Sigmoid colon (tissue), 7 donors: ENCODE data around the gene PLPP4. TPM values are rescaled to one million over a fixed set of nuclear protein-coding genes. Genes with fewer than 3 reads are reported as not detected.

Source experiments
- DNase-seq: peaks from one replicate; pipeline ENCODE4 v3.0.0-alpha.2; 2019
- H3K27ac ChIP-seq, 4 donors: fragments of 200-600 bp; sonication (generic); one replicate each; pipeline ENCODE4 v1.5.1; 2016 to 2019; ENCODE audit warnings: mild to moderate bottlenecking in 1 of 4
- H3K27me3 ChIP-seq, 3 donors: fragments of 200-600 bp; sonication (generic); one replicate each; pipeline ENCODE4 v1.5.1; 2019; ENCODE audit warnings: mild to moderate bottlenecking in 1 of 3
- H3K36me3 ChIP-seq, 4 donors: fragments of 200-600 bp; sonication (generic); one replicate each; pipeline ENCODE4 v1.5.1; 2016 to 2019
- H3K4me1 ChIP-seq, 4 donors: fragments of 200-600 bp; sonication (generic); one replicate each; pipeline ENCODE4 v1.5.1; 2017 to 2019
- H3K4me3 ChIP-seq, 4 donors: fragments of 200-600 bp; sonication (generic); one replicate each; pipeline ENCODE4 v1.5.1; 2017 to 2019; ENCODE audit warnings: mild to moderate bottlenecking in 2 of 4, moderate library complexity in 1 of 4
- H3K9me3 ChIP-seq, 4 donors: fragments of 200-600 bp in 3 of 4; sonication (generic) in 3 of 4; one replicate each; pipeline versions ENCODE4 v1.5.1 to v1.6.1; 2013 to 2019
- CTCF ChIP-seq, 4 experiments: fragments of 450-650 bp in 3 of 4; fragments of 200-600 bp in 1 of 4; IDR thresholded peaks; one replicate each; pipeline ENCODE4 v1.5.1; 2016 to 2019; ENCODE audit warnings: antibody characterized with exemption in 4 of 4, mild to moderate bottlenecking in 3 of 4, moderate library complexity in 2 of 4
- EP300 ChIP-seq, 4 donors: sonication (generic); formaldehyde crosslinking; IDR thresholded peaks; one replicate each; pipeline ENCODE4 v1.6.1; 2017; ENCODE audit warnings: antibody characterized with exemption in 4 of 4
- POLR2A ChIP-seq, 2 donors: fragments of 450-650 bp; IDR thresholded peaks; one replicate each; pipeline ENCODE4 v1.6.1; 2016; ENCODE audit warnings: antibody characterized with exemption in 2 of 2, mild to moderate bottlenecking in 2 of 2, moderate library complexity in 2 of 2
- POLR2AphosphoS5 ChIP-seq, 4 donors: sonication (generic); formaldehyde crosslinking; IDR thresholded peaks; one replicate each; pipeline ENCODE4 v1.6.1; 2017; ENCODE audit warnings: antibody characterized with exemption in 4 of 4
- WGBS, 2 donors: extraction: QIAGEN DNeasy Blood & Tissue Kit; methylation state at CpG; one replicate each; pipeline ENCODE4 v1.1.7; 2013; 5-methylcytosine and 5-hydroxymethylcytosine counted together
- intact Hi-C: fragments of 100-400 bp; cut with DNase I; formaldehyde crosslinking; loops from one replicate; pipeline ENCODE4 v1.15.1; 2023
- polyA plus RNA-seq, 3 donors: library from polyadenylated mRNA; stranded (reverse); fragments of 200-250 nt; gene quantifications; one replicate each; pipeline ENCODE4 v1.2.3, GENCODE V29; 2013
- total RNA-seq, 4 donors: library from RNA; depleted of rRNA; stranded (reverse); fragments of >200 nt; gene quantifications; one replicate each; pipeline ENCODE4 v1.1.0, GENCODE V29; 2016
- donor health status: healthy with polysubstance abuse.
- donor health status: Bipolar disorder and iron deficiency.
- donor health status: healthy.

The PLPP4 gene
- total and polyA plus RNA-seq, 7 donors, result 0.96 to 3.2 (median 2.6) TPM; not detected in 2

- intact Hi-C loops, result no loop called here
- WGBS, 2 donors, result 62 to 75% methylated on average over 2 of the region's 2 CpGs
- Histone ChIP-seq H3K36me3 (no peaks in the 10 kb centered on the region), H3K27me3 (no peaks in the 10 kb centered on the region), H3K27ac (no peak overlapping the region), H3K4me3 (no peak overlapping the region), H3K4me1 (no peaks in the 10 kb centered on the region), H3K9me3 (peaks cover 0 to 6% (median 3%) of the 10 kb centered on the region in 4 donors)
- TF ChIP-seq POLR2AphosphoS5 (IDR thresholded peaks at IDR 0.05), result no peak
- no peak for TF ChIP-seq POLR2A (IDR thresholded peaks at IDR 0.05)
- TF ChIP-seq EP300 (IDR thresholded peaks at IDR 0.05), result no peak
- TF ChIP-seq CTCF (IDR thresholded peaks at IDR 0.05), result no peak
- DNase-seq, result no peak
Measured at GRCh38 chr10:120552262-120552661, 95.2 kb downstream of the PLPP4 start.

GRCh38 chr10:120553911-120554310 is 96.9 kb downstream of the PLPP4 start:
- DNase-seq, result no peak
- intact Hi-C loops, result no loop called here
- Histone ChIP-seq H3K4me1 (no peaks in the 10 kb centered on the region), H3K36me3 (no peaks in the 10 kb centered on the region), H3K4me3 (no peak overlapping the region), H3K27ac (no peak overlapping the region), H3K27me3 (no peaks in the 10 kb centered on the region), H3K9me3 (peaks cover 0 to 6% (median 3%) of the 10 kb centered on the region in 4 donors)
- no peak for TF ChIP-seq POLR2AphosphoS5 (IDR thresholded peaks at IDR 0.05)
- TF ChIP-seq EP300 (IDR thresholded peaks at IDR 0.05), result no peak
- no peak for TF ChIP-seq POLR2A (IDR thresholded peaks at IDR 0.05)
- no peak for TF ChIP-seq CTCF (IDR thresholded peaks at IDR 0.05)
- 68 to 96% methylated on average over 2 of the region's 2 CpGs for WGBS, 2 donors

- H3K4me1 ChIP-seq, result no peaks in the 10 kb centered on the region
- H3K9me3 ChIP-seq, result peaks cover 0 to 6% (median 3%) of the 10 kb centered on the region in 4 donors
- no peak overlapping the region for H3K4me3 ChIP-seq
- TF ChIP-seq EP300 (IDR thresholded peaks at IDR 0.05) (no peak), CTCF (IDR thresholded peaks at IDR 0.05) (no peak), POLR2A (IDR thresholded peaks at IDR 0.05) (no peak), POLR2AphosphoS5 (IDR thresholded peaks at IDR 0.05) (no peak)
- no peaks in the 10 kb centered on the region for H3K27me3 ChIP-seq
- H3K36me3 ChIP-seq, result no peaks in the 10 kb centered on the region
- no peak for DNase-seq
- 70 to 85% methylated on average over 4 of the region's 4 CpGs for WGBS, 2 donors
- intact Hi-C loops, result no loop called here
- H3K27ac ChIP-seq, result no peak overlapping the region
Measured at GRCh38 chr10:120555436-120555835, 98.4 kb downstream of the PLPP4 start.

- Histone ChIP-seq H3K27me3 (no peaks in the 10 kb centered on the region), H3K9me3 (peaks cover 0 to 6% (median 3%) of the 10 kb centered on the region in 4 donors), H3K36me3 (no peaks in the 10 kb centered on the region), H3K4me3 (no peak overlapping the region), H3K4me1 (no peaks in the 10 kb centered on the region), H3K27ac (no peak overlapping the region)
- no peak for DNase-seq
- no peak for TF ChIP-seq EP300 (IDR thresholded peaks at IDR 0.05)
- TF ChIP-seq CTCF (IDR thresholded peaks at IDR 0.05), result no peak
- TF ChIP-seq POLR2AphosphoS5 (IDR thresholded peaks at IDR 0.05), result no peak
- no peak for TF ChIP-seq POLR2A (IDR thresholded peaks at IDR 0.05)
- intact Hi-C loops, result no loop called here
- 14 to 42% methylated on average over 2 of the region's 2 CpGs for WGBS, 2 donors
Measured at GRCh38 chr10:120555842-120556532, 99.0 kb downstream of the PLPP4 start.

GRCh38 chr10:120557311-120557710 is 100.3 kb downstream of the PLPP4 start:
- intact Hi-C loops, result no loop called here
- TF ChIP-seq CTCF (IDR thresholded peaks at IDR 0.05), result no peak
- TF ChIP-seq POLR2AphosphoS5 (IDR thresholded peaks at IDR 0.05), result no peak
- no peak for TF ChIP-seq EP300 (IDR thresholded peaks at IDR 0.05)
- TF ChIP-seq POLR2A (IDR thresholded peaks at IDR 0.05), result no peak
- H3K36me3 ChIP-seq, result no peaks in the 10 kb centered on the region
- H3K27ac ChIP-seq, result no peak overlapping the region
- H3K27me3 ChIP-seq, result no peaks in the 10 kb centered on the region
- no peak for DNase-seq
- H3K4me1 ChIP-seq, result no peaks in the 10 kb centered on the region
- peaks cover 0 to 6% (median 3%) of the 10 kb centered on the region in 4 donors for H3K9me3 ChIP-seq
- no peak overlapping the region for H3K4me3 ChIP-seq
- 75 to 76% methylated on average over 4 of the region's 4 CpGs for WGBS, 2 donors
